RWPE1 (cell line): ENCODE results near the gene TADA1.

ENCODE experiments used
- CTCF ChIA-PET: fragments of 350-600 bp; sonication (Branson Sonifier 250); formaldehyde crosslinking; extraction: SDS; loops from one replicate; lab custom pipeline; 2021; lab: Yijun Ruan, JAX
- POLR2A ChIA-PET: fragments of 400-600 bp; formaldehyde crosslinking; extraction: SDS; loops from one replicate; lab custom pipeline; 2020; ENCODE audit warnings: antibody characterized with exemption; ENCODE audit not compliant: low non-redundant PET; lab: Yijun Ruan, JAX
- DNase-seq: peaks from one replicate; pipeline ENCODE4 v3.0.0; 2012; ENCODE audit warnings: low spot score
- H3K27ac ChIP-seq: fragments of 450-650 bp; 2 replicates; pipeline ENCODE4 v1.5.1; 2017
- TF ChIP-seq, protein P1 (sequence below): fragments of 450-650 bp; conservative IDR thresholded peaks from 2 replicates; pipeline ENCODE4 v1.5.1; 2017; ENCODE audit warnings: low read depth, mild to moderate bottlenecking

Gene TADA1

DNA sequence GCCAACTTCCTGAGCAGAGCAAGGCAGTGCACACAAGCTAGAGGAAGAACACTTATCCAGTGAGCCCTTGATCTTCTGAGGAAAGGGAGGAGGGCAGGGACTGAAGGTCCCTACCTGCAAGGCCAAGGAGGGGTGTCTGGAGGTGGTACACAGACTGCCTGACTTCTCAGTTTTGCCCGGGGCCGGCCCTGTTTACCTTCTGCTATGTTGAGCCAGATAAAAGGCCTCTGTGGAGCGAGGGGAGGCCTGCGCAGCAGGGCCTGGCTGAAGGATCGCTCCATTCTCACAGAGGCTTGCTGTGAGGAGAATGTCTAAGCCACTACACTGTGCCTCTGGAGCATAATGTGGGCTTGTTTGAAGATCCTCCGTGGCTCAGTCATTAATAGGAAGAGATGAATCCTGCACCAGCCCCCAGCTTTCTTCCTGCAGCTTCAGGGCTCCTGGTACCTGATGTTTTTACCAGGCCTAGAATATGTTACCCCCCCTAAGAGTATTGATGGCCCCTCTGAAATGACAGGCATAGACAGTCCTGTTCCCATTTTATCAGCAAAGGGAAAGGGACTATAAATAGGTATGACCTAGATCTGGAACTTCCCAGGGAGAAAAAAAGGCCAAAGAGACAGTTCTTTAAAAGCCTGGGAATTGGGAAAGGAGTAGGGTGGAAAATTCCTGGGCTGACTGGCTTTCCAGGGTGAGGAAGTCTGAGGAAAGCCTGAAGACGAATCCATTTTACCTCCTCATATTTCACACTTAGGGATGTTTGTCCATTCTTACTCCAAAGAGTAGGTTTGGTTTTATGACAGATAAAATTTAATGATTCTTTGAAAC lies 32.1 kb downstream of the TADA1 start:
- TF ChIP-seq, protein P1, sequence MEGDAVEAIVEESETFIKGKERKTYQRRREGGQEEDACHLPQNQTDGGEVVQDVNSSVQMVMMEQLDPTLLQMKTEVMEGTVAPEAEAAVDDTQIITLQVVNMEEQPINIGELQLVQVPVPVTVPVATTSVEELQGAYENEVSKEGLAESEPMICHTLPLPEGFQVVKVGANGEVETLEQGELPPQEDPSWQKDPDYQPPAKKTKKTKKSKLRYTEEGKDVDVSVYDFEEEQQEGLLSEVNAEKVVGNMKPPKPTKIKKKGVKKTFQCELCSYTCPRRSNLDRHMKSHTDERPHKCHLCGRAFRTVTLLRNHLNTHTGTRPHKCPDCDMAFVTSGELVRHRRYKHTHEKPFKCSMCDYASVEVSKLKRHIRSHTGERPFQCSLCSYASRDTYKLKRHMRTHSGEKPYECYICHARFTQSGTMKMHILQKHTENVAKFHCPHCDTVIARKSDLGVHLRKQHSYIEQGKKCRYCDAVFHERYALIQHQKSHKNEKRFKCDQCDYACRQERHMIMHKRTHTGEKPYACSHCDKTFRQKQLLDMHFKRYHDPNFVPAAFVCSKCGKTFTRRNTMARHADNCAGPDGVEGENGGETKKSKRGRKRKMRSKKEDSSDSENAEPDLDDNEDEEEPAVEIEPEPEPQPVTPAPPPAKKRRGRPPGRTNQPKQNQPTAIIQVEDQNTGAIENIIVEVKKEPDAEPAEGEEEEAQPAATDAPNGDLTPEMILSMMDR, result no peak
- ChIA-PET POLR2A (no interaction called here), CTCF (no interaction called here)
- H3K27ac ChIP-seq, result no peak overlapping the region
- no peak for DNase-seq

DNA sequence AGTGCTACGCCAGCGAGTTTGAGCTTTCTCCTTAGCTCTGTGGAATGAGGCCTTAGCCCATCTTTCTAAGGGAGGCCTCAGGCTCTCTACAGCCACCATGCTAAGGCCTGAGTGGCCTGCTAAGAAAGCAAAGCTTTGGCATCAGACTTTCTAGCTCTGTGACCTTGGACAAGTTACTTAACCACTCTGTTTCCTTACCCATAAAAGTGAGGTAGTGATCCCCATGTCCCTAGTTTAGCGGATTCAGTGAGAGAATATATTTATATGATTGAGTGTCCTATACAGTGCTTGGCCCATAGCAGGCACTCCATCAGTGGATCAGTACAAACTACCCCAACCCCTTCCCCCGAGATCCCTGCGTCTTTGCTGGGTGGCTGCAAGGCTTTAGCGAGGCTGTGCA lies 32.7 kb downstream of the TADA1 start:
- H3K27ac ChIP-seq, result no peak overlapping the region
- CTCF ChIA-PET, result no interaction called here
- TF ChIP-seq, protein P1, result no peak
- POLR2A ChIA-PET, result no interaction called here
- DNase-seq, result no peak

DNA sequence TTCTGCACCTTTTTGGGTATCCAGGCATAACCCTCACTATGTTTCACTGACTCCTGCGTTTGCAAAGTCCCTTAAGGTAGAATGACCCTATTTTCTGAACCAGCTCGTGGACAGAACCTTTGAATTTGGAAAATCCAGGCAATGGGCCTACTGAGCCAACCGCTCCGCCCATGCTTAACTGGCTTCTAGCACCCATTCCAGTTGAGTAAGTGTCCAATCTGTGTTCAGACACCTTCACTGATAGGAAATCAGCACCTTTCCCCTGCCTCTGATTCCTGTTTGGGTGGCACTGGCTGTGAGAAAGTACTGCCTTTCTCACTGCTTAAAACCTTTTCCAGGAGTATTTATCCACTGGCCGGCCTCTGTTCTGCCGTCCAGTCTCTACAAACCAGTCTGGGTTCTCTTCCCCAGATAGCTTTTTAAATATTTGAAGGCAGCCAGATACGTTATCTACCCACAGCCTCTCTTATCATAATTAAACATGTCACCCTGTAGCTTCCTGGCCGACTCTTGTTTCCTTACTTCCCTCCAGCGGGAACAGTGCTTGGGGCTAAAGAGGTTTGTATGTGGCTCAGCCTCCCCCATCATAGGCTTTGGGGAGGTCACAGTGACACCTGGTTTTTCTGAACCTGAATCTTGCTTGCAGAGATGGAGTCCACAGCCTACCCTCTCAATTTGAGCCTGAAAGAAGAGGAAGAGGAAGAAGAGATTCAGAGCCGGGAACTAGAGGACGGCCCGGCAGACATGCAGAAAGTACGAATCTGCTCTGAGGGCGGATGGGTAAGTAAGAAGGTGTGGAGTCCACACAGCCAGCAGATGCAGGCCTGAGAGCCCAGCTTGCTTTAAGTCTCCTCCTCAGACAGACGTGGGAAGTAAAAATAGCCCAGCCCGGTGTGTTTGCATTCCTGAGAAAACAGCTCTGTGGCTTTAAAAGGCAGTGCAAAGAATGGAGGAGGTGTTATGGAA lies 35.5 kb downstream of the TADA1 start:
- TF ChIP-seq, protein P1, result no peak
- ChIA-PET POLR2A (no interaction called here), CTCF (interaction anchor here (0.7 to 1.0 kb wide), 2 partner anchors 12 to 31 kb away, joined by 3 read pairs; no protein-coding TSS in a partner anchor)
- peak overlapping the region; percentile 87 for H3K27ac ChIP-seq
- DNase-seq, result no peak

DNA sequence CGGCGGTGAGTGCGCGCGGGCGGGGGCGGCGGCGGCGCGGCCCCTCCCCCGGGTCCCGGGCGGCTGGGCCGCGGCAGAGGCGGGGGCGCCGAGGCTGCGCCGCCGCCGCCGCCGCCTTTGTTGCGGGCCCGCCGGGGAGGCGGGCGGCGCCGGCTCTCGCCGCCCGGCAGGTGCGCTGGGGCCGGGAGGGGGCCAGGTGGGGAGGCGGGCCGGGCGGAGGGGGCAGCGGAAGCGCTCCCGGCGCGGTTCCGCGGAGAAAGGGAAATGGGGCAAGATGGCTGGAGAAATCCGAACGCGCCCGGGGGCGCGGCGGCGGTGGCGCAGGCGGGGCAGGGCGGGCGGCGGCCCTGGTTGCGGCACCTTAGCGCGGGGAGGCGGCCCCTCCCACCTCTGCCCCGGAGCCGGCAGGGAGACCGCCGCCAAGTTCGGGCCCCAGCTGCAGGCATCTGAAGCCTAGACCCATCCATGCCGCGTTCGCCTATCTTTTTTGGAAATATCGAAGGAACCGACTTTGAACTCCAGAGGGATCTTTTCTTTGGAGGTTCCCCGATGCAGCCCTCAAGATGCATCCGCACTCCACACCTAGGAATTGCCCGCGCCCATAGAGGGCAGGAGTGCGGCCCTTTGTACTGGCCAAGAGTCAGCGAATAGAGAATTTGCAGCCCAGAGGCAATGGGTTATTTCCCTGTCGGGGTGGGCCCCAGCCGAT lies 36.3 kb downstream of the TADA1 start:
- peak; percentile 33 for DNase-seq
- TF ChIP-seq, protein P1, result 0 out of 2 replicates have a peak, but pooled peaks have one; percentile 13
- ChIA-PET POLR2A (interaction anchor here (0.6 to 0.9 kb wide), 3 partner anchors 11 to 1071 kb away, joined by 3 read pairs; partner anchors contain the start of gene TMCO1), CTCF (no interaction called here)
- H3K27ac ChIP-seq, result peak overlapping the region; percentile 87

DNA sequence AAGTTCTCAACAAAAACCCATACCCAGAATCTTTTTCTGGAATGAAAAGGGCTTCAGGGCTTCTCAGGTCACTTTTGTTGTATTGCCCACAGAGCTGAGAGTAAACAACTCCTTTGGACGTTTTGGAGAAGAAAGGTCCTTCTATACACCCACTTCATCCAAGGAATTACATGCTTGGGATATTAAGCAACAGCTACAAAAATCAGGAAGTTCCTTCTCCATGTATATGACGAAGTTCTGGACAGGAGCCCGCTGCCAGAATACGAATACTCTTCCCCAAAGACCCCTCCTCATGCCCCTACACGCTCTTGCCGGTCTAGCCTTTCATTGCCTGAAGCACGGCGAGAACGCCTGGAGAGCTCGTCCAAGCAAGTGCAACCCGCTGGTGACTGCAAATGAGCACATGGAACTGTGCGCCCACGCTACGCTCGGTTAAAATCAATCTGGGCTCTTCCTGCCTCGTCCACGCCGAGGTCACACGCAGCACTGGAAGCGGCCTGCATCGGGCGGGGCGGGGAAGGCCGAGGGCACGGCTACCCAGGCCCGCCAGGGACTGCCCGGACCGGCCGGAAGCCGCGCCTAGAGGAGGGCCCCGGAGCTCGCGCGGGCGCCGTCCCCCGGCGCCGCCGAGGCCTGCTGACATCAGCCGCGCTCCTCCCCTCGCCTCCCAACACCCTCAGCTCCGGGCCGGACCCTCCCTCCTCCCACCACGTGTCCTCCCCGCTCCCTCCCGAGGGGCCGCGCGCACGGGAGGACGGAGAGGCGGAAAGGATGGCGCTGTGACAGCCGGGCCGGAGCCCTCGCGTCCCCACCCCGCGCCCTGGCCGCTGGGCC lies 37.1 kb downstream of the TADA1 start, which contains the start of gene POGK:
TSS of gene POGK (plus strand) at position 710 of the 834 bp plus-strand sequence. CDS start 1,482 bp downstream, outside the sequence.
- peak within 1 kb of the TSS; percentile 87 for H3K27ac ChIP-seq
- ChIA-PET POLR2A (interaction anchor here (0.6 to 0.9 kb wide), 3 partner anchors 10 to 1070 kb away, joined by 3 read pairs; partner anchors contain the start of gene TMCO1), CTCF (interaction anchor here (0.6 to 0.9 kb wide), 2 partner anchors 14 to 220 kb away, joined by 3 to 6 read pairs; no protein-coding TSS in a partner anchor)
- TF ChIP-seq, protein P1, result no peak
- DNase-seq, result peak; percentile 85
